HepG2 (cell line): ENCODE measurements around the gene NCKAP5L.

Experiments used
- RAD21 ChIP-seq: fragments of 450-650 bp; formaldehyde crosslinking; IDR thresholded peaks from 2 replicates; pipeline ENCODE4 v1.5.0; 2020; ENCODE audit warnings: mild to moderate bottlenecking
- ZNF766 ChIP-seq: sonication (generic); formaldehyde crosslinking; IDR thresholded peaks from 2 replicates; pipeline ENCODE4 v1.5.0; 2020; ENCODE audit warnings: missing genetic modification reagents, borderline replicate concordance

GRCh38 chr12:49776858-49777257, 51.4 kb downstream of the NCKAP5L start:
- TF ChIP-seq ZNF766 (CRISPR knock-in tag) (no peak), RAD21 (CRISPR knock-in tag) (no peak)
